CD4-positive, alpha-beta T cell treated with Interleukin-4 for 4 hours (primary cell): ENCODE data around the gene NSD2.
A peak's percentile ranks its signal among the peaks of the same experiment; 100 is the strongest.

Experiments used
- DNase-seq: peaks from one replicate; pipeline ENCODE4 v3.0.0-alpha.2; 2020

Gene NSD2

DNA sequence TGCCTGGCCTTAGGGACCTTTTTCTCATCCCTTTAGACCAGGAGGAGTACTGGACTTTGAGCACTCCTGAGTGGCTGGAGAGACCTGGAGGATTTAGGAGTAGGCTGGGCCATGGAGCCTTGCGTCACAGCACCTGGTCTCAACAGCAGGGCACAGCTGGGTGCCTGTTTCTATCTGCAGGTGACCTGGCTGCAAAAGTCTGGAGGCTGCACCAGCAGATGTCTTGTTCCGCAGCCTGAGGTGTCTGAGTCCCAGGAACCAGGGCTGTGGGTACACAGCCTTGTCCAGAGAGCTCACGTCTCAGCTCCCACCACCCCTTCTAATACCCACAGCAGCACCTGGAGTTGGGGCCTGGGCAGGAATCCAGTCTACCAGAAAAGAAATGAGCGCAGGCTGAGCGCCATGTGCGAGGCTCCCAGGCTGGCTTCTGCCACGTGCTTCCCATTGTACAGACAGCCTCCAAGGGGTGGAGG, 5.0 kb upstream of the NSD2 start:
- DNase-seq, result no peak

DNA sequence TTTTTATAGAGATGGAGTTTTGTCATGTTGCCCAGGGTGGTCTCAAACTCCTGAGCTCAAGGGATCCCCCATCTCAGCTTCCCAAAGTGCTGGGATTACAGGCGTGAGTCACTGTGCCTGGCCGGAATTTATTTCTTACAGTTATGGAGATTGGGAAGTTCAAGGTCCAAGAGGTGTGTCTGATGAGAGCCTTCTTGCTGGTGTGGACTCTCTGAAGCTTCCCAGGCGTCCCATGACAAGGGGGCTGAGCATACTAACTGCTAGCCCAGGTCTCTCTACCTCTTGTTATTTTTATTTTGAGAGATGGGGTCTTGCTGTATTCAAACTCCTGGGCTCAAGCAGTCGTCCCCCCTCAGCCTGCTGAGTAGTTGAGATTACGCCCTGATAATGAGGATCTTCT, 2.9 kb upstream of the NSD2 start:
- DNase-seq, result no peak

DNA sequence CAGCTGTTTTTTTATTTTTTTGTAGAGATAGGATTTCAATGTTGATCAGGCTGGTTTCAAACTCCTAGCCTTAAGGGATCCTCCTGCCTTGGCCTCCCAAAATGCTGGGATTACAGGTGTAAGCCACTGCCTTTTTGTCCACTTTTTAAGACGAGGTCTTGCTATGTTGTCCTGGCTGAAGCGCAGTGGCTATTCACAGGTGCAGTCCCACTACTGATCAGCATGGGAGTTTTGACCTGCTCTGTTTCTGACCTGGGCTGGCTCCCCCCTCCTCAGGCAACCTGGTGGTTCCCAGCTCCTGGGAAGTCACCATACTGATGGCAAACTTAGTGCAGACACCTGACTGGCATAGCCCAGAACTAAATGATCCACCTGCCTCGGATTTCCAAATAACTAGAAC, 2.3 kb upstream of the NSD2 start:
- DNase-seq, result no peak

DNA sequence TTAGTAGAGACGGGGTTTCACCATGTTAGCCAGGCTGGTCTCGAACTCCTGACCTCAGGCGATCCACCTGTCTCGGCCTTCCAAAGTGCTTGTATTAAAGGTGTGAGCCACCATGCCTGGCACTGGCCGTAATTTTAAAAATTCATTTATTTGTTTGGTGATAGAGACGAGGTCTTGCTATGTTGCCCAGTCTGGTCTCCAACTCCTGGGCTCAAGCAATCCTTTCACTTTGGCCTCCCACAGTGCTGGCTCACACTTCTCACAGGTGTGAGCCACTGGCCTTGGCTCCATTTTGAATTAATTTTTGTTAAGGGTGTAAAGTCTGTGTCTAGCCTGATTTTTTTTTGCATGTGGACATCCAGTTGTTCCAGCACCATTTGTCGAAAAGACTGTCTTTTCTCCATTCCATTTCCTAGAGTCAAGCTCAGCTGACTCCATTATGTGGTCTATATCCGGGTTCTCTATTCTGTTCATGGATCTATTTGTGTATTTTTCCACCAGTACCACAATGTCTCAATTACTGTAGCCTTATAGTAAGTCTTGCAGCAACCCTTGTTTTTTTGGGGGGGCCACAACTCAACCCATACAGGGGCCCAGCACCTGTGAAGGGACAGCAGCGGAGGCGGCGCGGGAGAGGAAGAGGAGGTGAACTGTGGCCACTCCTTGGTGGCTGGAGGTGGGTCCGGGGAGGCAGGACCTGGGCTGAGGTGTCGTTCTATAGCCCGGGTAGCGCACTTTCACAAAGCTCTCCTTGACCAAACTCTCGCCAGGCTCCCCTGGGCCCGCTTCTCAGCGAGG, 1.5 kb upstream of the NSD2 start:
- no peak for DNase-seq

DNA sequence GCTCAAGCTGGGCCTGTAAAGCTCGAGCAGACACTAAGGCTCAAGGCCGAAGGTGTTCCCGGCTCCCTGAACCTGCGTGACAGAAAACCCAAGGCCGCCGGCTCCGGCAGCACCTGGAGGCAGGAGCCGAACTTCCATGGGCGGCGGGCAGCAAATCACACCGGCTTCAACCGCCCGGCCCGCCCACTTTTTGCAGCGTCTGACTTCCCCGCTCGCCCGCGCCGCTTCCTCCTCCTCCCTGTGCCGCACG, 940 bp upstream of the NSD2 start:
- peak; percentile 79 for DNase-seq

DNA sequence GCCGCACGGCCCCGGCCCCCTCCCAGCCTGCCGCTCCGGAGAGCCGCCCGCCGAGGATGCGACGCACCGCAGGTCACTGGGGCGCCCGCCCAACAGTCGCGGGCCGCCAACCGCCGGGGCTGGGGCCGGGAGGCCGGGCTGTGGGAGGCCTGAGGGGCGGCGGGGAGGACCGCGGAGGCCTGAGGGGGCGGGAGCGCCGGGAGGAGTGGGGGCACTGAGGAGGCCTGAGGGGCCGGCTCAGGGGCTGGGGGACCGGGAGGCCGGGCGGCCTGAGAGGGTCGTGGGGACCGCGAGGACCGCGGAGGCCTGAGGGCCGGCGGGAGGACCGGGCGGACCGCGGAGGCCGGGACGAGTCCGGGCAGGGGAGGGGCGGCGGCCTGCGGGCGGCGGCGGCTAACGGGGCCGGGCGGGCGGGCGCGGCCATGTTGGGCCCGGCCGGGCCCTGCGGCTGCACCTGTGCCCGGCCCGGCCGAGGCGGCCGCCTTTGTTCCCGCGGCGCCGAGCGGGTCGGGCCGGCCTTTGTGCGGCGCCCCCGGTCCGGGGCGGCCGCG, 353 bp downstream of the NSD2 start:
- DNase-seq, result no peak

DNA sequence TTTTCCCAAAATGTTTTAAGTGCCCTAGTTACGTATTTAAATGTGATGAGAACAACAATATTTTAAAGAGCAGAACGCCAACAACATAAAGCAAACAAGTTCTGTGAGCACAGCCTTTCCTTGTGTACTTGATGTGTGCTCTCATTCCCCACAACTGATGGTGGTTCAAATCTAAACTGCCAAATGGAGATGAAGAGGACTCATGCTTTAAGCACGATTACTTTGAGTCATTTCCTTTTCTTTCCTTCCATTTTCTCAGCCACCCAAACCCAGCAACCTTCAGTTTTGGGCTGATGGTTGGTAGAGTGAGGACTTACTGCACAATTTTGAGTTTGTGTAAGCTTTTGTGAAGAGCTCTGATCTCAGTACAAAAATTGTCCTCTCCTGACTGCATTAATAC, 1.7 kb downstream of the NSD2 start:
- peak; percentile 45 for DNase-seq

DNA sequence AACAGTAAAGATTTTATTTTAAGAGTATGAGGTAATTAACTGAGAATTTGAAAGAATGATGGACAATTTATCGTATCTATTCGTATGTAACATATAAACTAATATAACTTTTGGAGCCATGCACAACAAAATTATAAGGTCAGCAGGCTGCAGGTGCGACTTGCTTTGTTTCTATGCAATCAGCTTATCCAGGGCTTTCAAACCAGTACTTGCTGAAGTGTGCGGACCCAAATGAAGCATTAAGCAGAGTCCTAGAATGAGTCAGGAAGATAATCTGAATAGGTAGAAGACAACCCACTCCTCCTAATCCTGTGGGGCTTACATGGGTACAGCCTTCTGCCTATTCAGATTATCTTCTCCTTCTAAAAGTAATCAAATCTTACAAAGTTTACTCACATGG, 2.1 kb downstream of the NSD2 start:
- DNase-seq, result no peak

DNA sequence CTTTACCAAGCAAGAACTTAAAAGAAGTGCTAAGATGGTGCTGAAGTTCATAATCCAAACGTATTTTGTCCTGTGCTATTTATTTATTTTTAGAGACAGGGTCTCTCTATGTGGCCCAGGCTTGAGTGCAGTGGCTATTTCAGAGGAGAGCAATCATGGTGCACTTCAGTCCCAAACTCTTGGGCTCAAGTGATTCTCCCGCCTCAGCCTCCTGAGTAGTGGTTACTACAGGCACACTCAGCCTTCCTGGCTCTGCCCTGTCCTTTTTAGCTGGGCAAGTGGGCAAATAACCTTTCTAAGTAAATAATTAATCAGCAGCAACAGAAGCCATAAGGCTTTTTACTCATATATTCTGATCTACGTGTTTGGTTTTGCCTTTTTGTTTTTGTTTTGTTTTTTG, 2.6 kb downstream of the NSD2 start:
- no peak for DNase-seq

DNA sequence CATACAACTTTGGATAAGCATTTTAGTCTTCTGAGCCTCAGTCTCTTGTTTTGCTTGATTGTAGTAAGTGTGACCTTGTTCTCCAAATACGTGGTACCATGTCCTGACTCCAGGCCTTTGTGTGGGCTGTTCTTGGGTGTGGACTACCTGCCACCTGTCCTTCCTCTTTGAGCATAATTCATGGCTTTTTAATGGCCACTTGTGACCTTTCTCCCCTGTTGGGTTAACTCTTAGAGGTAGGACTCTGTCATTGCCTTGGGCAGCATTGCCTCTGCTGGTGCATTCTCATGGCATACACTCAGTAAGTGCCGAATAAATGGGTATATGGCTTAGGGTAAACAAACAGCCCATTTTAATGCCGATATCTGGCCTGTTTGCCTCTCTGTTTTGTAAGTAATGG, 3.0 kb downstream of the NSD2 start:
- no peak for DNase-seq

DNA sequence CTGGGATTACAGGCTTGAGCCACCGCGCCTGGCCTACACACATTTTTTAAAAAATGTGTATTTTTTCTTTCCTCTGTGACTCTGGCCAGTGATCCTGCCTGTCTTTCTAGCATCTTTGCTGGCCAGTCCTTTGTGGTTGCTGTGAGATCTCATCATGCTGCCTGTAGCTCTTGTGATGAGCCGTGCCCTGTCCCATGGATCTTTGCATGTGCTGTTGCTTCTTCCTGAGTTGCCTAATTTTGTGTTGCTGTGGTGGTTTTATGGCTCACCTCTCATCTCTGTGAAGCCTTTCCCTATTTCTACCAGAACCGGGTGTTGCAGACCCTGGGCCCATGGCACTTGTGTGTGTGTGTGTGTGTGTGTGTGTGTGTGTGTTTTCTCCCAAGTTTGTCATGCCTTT, 8.3 kb downstream of the NSD2 start:
- no peak for DNase-seq

DNA sequence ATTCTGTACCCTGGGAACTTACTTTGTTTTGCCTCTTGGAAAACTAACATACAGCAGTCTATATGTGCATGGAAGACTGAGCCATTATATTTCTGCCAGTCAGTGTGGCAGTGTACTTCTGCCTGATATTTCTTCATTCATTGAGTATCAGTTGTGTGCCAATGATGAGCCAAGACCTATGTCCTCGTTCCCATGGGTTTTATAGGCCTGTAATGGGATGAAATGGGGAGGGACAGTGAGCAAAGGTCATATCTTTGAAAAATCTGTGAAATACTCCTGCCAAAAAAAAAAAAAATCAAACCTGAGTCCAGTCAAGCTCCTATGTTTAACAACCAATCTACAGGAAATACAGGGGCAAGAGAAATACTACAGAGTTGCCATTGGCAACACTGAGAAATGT, 9.1 kb downstream of the NSD2 start:
- DNase-seq, result no peak

DNA sequence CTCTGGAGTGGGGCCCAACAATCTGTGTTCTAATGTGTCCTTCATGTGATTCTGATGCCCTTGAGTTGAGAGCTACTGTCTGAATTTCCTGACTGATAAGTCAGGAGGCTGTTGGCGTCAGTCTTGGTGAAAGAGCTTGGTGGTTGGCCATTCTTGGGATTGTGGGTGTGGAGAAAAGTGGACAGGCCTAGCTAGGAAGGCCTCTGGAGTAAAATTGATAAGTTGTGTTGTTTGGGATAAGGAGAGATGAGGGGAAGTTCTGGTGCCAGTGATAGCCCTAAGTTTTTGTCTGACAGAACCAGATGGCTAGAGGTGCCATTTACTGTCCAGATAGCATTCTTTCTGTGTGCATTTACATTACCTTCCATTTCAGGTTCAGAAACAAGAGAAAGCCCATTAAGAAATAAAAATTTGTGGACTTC, 11.7 kb downstream of the NSD2 start:
- DNase-seq, result no peak

DNA sequence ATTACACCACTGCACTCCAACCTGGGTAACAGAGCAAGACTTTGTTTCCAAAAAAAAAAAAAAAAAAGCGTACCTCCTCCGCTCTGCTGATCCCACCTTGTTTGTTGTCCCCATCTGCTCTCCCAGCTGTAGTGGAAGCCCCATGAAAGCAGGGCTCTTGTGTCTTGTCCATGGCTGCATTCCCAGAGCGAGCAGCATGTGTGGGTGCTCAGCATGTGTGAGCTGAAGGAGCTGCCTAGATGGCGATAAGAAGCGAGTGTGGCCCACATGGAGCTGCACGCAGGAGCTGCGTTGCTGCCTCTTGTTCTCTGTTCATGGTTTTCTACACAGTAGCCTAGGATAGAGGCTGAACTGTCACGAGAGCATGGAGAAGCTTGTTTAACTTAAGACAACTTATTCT, 12.4 kb downstream of the NSD2 start:
- no peak for DNase-seq

DNA sequence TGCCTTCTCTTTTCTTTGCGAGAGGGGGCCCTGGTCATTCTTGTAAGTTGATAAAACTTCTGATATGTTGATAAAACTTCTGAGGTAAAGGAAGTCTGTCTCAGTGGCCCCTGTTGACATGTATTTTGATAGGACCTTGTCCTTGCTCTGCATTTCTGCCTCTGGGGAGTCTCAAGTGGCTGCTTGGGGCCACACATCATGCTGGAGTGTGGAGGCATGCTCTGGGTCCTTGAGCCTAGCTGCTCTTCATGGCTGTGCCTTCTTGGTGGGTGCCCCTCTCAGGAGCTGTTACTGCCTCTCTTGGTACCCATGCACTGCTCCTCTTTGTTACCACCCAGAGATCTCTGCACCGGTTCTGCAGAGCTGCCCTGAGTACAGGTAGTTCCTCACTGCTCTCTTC, 14.2 kb downstream of the NSD2 start:
- DNase-seq, result no peak

DNA sequence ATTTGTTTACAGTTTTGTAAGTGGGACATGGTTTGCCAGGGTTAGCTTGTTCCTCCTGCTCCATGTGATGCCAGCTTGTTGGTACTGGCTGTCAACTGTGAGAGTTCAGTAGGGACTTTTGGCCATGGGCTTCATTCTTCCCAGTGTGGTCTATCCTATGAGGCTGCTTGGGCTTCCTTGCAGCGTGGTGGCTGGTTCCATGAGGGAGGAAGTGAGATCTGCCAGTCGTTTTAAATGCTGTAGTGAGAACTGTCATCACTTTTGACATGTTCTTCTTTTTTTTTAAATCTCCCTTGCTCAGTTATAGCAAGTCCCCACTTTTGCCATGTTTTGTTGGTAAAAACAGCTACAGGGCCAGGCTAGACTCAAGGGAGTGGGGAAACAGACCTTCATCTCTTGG, 15.9 kb downstream of the NSD2 start:
- no peak for DNase-seq

DNA sequence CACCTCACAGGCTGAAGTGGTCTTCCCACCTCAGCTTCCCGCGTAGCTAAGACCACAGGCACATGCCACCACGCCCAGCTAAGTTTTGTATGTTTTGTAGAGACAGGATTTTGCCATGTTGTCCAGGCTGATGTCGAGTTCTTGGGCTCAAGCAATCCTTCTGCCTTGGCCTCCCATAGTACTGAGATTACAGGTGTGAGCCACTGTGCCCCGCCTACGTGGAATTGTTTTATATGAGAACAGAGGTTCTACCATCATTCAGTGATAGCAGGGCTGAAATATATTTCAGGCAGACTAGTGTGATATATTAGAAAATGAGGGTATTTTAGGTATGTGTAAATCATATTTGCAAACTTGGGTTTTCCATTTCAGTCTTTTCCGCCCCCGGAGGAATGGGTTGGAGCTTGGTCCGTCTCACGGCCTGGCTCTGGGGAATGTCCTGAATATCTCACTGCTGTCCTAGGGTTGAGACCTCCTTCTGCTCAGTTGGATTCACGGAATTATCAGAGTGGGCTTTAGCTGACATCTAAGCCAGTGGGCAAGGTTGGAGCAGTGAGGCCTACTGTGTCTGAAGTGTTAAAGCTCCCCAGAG, 19.9 kb downstream of the NSD2 start:
- DNase-seq, result no peak

DNA sequence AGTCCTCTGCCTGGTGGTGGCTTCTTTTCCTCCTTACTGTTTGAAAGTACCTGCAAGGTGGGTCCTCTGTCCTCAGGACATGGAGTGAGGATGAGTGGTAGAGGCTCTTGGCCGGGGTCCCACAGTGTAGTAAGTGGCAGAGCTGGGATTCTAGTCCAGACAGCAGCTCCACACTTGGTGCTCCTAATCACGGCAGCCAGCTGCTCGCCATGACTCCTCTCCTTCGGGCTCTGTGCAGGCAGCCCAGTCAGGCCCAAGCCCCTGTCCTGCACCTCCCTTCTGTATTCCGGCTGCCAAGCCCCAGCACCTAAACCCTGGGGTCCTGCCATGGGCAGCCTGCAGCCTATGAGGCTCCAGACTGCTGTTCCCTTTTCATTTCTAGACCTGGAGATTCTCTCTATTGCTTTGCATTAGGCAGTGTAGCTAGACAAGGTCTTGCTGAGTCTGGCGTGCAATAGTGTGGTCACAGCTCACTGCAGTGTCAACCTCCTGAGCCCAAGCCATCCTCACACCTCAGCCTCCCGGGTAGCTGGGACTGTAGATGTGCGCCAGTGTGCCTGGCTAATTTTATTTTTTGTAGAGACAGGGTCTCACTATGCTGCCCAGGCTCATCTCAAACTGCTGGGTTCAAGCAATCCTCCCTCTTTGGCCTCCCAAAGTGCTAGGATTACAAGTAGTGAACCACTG, 24.9 kb downstream of the NSD2 start:
- DNase-seq, result no peak

DNA sequence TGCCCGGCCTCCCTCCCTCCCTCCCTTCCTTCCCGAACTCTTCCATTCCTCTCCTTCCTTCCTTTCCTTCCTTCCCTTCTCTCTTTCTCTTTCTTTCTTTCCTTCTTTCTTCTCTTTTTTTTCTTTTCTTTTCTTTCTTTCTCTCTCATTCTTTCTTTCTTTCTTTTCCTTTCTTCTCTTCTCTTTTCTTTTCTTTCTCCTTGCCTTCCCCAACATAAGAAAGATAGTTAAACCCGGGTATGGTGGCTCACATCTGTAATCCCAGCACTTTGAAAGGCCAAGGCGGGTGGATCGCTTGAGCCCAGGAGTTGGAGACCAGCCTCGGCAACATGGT, 25.4 kb downstream of the NSD2 start:
- no peak for DNase-seq

DNA sequence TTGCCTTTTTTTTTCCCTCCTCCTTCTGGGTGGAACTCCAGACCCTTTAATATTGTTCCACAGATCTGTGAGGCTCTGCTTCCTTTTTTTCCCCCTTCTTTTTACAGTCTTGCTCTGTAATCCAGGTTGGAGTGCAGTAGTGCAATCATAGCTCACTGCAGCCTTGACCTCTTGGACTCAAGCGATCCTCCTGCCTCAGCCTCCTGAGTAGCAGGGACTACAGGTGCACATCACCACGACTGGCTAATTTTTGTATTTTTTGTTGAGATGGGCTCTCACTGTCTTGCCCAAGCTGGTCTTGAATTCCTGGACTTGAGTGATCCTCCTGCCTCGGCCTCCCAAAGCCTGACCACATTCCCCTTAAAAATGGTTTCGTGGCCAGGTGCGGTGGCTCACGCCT, 26.8 kb downstream of the NSD2 start:
- DNase-seq, result no peak

DNA sequence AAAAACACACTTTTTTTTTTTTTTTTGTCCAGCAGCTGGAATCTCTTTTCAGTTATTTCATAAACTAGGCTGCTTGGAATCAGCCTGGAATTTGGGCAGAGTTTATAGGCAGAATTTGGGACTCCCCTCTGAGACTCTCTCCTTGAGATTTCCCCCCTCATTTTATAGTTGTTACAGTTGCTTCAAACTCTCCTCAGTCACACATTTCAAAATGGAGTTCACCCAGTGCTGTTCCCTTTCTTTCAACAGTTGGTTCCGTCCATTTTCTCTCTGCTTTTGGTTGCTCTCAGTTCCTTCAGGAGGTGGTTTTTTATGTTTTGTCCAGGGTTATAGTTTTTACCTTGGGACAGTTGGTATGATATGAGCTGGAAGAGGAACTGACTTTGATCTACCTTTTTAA, 27.5 kb downstream of the NSD2 start:
- DNase-seq, result no peak

DNA sequence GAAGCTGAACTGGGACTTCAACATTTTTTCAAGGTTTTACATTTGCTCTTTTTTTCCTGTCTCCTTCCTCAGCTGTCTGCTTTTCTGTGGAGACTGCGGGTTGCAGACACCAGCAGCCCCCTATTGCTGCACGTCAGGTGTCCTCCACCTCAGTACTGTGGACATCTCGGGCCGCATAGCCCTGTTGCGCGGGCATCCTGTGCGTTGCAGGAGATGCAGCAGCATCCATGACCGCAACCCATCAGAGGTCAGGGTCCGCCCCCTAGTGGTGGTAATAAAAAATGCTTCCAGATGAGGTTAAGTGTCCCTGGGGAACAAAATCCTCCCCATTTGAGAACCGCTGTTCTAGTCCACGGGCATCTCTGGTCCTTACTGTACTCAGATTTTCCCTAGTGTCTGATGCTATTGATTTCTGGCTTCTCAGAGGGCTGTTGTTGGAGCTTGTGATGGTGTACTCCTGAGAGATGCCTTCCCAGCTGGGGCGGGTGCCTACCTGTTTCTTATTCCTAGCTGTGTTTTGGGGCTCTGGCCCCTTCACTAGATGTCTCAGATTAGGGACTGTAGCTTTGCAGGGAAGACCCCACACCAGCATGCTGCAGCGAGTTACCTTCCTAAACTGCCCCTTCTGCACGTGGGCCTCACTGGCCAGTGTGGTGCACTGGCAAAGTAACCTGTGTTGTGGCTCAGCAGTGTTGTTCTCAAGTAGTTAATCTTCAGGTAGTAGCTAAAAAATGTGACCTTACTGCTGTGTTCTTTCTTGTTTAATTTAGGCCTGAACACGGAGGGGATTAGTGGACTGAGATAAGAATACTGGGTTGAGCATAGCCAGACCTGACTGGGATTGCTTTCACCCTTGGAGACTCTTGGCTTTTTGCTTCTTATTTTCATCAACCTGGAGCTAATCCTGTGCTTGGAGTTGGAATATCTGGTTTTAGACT, 28.2 kb downstream of the NSD2 start:
- peak; percentile 82 for DNase-seq

DNA sequence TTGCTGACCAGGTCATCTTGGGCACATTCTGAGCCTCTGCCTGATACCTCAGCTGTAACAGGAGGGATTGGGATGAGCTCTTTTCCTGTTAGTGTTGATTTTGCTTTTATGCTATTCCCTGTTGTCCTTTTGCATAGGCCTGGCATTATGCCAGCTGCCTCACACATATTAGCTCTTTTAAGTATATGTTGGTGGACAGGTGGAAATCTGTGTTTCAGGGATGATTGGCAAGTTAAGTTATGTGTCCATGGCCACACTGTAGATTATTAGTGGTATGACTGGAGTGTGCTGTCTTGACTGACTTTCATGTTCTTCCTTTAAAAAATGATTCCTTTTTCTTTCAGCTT, 28.9 kb downstream of the NSD2 start:
- DNase-seq, result no peak
